Muscle of back (tissue), 11 donors: ENCODE data around the gene GAS2L3. TPM values are rescaled to one million over a fixed set of nuclear protein-coding genes. Genes with fewer than 3 reads are reported as not detected.
"Not testable (repeated sequence)": the region's sequence is repeated elsewhere in the genome, so short reads cannot be mapped to it uniquely, and the experiment has no call there.

Experiments
- DNase-seq, 3 donors: peaks; one replicate each; pipeline versions ENCODE4 v3.0.0 to v3.0.0-alpha.2; 2013
- polyA plus RNA-seq, 10 donors: library from polyadenylated mRNA; unstranded; fragments of 120-200 nt; gene quantifications; one replicate each; pipeline ENCODE4 v1.2.1, GENCODE V29; 2013; ENCODE audit not compliant: insufficient read length in 10 of 10

Gene GAS2L3
- polyA plus RNA-seq, 10 donors = 10.9 to 28.5 (median 17.8) TPM

DNA sequence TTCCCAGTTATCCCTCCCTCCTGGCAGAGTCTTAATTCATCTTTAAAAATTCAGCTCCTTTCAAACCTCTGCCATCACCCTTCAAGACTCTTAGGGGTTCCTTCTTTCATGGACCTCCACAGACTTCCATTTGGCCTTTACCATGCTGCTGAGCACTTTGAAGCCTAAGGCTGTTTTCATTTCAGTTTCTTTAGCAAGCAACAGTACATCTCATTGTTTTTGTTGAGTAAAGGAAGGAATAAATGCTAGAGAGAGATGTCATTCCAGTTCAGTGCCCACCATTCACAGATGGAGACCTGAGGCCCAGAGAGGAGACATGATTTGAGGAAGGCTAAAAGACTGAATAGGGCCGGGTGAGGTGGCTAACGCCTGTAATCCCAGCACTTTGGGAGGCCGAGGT, 1.3 kb upstream of the GAS2L3 start:
- DNase-seq = no peak

DNA sequence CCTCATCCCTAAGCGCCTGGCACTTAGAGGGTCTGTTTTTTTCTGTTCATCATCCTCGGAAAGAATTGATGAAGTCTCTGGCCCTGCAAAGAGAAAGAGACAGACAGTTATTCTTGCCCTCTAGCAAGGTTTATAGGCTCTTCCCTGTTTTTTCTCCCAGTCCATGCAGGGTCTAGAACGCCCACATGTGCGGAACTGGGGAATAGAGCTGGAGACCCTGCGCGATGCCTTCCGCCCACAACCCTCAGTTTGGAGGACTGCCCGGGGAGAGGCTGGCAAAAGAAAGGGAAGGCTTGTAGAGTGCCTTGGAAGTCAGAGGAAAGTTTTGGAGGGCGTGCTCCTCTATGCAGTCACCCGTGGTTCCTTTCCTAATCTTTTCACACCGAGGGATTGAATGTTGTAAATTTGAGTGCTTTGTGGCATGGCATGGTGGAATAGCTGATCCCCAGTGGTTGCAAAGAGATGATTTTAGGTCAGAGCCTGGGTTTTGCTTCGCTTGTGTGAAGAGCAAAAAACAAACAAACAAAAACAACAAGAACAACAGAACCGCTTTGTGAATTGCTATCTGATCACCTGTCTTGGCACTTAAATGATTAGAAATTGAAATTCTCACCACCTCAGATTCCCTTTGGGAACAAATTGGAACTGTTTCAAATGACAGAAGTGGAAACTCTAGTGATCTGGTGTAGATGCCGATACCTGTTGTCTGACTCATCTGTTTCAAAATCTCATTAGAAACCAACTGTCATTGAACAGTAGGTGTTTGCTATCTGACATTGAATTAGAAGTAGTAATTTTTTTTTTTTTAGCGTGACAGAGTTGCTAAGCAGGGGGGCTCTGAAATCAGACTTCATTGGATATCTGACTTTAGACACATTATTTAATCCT, 947 bp downstream of the GAS2L3 start:
- peak in 2 of 3 donors; percentile 13 to 38 for DNase-seq

DNA sequence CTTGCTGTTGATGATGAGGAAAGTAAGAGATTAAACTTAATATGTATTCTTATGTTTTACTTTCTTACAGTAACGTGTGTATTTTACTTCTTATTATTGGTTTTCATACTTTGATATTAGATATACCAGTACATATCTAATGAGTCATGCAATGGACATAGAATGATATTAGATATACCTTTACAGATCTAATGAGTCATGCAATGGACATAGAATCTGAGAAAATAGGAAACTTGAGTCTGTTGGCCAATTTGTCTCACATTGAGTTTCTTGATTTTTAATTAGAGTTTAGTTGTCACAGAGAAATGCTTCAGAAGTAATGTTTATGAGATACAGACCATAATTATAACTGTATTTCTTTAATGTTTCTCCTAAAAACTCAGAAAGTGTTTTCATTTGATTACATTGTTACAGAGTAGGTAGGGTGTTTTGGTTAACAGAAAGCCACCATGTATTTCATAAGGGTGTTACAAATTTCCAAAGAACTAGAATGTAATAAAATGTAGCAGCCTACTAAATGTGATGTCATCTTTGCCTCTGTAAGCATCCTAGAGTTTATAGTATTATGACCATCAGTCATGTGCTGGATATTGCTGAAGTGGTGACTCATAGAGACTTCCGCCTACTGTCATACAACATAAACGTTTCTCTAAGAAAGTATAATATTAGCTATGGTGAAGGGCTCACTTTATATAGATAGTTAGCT, 3.0 kb downstream of the GAS2L3 start:
- DNase-seq = peak in 2 of 3 donors; percentile 24 to 41

DNA sequence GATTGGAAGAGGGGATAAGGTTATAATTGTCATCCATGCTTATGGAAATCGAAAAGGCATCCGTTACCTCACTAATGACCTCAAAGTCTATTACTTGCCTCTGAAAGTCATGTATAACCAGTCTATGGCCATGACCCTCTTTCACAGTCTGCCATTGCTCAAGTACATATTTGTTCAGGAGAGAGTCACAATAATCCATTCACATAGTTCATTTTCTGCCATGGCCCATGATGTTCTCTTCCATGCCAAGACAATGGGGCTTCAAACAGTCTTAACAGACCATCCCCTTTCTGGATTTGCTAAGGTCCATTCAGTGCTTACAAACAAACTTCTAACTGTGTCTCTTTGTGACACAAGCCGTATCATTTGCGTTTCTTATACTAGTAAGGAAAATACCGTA, 5.4 kb downstream of the GAS2L3 start:
- DNase-seq = no peak

DNA sequence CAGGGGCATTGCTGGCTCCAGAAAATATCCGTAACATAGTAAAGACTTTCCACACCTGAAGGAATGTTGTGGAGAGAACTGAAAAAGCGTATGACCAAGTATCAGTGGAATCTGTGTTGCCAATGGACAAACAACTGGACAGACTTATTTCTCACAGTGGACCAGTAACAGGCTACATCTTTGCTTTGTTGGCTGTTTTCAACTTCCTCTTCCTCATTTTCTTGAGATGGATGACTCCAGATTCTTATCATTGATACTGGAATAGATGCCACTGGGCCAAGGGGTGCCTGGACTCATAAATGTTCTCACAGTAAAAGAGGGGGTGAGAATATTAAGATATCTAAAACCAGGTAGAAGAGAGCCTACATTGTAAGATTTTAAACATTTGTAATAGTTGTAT, 6.4 kb downstream of the GAS2L3 start:
- no peak for DNase-seq

DNA sequence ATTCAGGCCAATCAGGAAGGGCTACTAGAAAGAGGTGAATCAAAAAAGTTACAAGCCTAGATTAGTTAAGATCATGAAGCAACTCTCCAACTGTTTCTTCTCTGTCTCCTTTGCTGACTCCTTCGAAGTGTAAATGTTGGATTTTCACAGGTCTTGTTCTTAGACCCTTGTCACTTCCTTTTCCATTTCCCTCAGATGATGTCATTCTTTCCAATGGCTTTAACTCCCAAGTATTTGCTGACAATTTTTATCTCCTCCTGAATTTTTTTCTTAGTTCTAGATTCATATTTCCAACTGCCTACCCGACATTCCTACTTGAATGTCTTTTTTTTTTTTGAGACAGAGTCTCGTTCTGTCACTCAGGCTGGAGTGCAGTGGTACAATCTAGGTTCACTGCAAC, 10.8 kb downstream of the GAS2L3 start:
- no peak for DNase-seq

DNA sequence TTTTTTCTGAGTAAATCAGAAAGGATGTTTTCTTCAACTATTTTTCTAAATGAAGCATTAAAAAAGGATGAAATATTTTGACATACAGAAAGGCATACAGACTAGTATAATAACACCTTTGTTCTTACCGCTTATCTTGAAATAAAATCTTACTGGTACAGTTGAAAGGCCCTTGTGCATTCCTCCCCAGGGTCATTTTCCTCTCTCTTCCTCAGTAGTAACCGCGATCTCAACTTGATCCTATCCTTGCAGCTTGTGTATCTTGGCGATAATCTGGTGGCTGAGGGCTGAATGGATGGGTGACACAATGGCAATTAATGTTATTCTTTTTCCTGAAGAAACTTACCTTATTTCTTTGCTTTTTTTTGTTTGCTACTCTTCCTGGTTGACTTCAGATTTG, 18.5 kb downstream of the GAS2L3 start:
- no peak for DNase-seq

DNA sequence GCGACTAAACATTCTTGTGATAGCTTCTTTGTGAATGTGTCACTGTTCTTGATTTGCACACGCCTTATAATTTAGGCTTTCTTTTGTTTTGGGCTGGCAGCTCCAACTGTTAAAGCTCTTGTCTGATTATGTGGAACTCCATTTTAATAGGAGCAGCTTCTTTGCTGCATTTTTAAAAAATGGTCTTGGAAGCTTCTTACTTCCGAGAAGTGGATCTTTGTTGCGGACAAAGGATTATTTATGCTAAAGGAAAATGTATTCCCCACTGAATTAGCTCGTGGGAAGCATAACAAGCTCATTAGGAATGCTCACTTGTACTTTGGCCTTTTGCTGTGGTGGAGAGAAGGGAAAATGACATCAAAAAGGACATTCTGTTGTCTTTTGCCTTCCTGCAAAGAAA, 20.0 kb downstream of the GAS2L3 start:
- peak in 2 of 3 donors; percentile 11 to 58 for DNase-seq

DNA sequence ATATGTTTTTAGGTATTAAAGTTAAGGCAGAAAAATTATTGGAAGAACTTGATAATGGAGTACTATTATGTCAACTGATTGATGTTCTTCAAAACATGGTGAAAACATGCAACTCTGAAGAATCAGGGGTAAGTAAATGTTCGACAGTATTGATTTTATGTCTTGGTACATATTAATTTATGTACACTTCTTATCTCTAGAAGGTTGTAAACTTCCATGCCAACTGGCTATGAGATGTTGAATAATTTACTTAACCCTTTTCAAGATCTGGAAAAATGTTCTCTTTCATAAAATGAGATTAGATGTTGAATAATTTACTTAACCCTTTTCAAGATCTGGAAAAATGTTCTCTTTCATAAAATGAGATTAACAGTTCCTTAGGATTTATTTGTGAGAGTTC, 28.1 kb downstream of the GAS2L3 start:
- DNase-seq = no peak

DNA sequence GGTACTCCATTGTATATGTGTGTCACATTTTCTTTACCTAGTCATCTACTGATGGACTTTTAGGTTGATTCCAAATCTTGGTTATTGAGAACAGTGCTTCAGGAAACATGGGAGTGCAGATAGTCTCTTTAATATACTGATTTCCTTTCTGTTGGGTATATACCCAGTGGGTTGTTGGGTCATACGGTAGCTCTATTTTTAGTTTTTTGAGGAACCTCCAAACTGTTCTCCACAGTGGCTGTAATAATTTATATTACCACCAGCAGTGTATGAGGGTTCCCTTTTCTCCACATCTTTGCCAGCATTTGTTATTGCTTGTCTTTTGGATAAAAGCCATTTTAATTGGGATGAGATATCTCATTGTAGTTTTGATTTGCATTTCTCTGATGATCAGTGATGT, 29.5 kb downstream of the GAS2L3 start:
- DNase-seq = not testable (repeated sequence)

DNA sequence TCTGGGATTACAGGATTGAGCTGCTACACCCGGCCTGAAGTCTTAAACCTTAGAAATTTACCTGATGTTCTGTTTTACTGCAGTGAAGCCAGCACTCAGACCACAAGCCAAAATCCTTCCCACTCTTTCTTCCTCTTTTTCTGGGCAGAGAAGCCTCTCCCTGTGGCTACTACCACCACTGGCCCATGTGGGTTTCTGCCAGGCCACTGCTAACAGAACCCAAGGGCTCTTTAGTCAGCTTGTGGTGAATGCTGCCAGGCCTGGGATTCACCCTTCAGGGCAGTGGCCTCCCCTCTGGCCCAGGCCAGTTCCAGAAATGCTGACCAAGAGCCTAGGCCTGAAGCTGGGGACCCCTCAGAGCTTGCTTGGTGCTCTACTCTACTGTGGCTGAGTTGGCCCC, 35.3 kb downstream of the GAS2L3 start:
- DNase-seq = no peak

DNA sequence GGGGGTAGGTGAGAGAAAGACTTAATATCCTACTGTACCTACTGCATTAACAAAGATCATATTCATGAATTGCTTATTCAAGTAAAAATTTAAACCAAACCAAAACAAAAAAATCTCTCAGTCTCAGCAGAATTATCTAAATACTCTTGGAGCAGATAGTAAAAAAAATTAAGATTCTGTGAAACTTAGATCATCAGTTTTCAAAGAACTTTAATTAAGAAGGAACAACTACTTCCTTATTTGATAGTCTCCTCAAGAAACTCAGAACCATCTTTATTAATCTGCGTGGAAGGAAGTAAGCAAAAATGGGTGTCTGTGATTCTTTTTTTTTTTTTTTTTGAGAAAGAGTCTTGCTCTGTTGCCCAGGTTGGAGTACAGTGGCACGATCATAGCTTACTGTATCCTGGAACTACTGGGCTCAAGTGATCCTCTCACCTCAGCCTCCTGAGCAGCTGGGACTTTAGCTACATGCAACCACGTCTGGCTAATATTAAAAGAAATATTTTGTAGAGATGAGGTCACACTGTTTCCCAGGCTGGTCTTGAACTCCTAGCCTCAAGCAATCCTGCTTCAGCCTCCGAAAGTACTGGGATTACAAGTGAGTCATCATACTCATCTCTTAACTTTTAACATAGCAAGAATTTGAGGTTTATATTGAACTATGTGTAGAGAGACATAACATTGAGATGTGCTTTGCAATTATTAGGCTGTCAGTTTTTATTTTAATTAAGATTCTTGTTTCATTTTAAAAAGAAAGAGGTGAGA, 37.4 kb downstream of the GAS2L3 start:
- DNase-seq = no peak

DNA sequence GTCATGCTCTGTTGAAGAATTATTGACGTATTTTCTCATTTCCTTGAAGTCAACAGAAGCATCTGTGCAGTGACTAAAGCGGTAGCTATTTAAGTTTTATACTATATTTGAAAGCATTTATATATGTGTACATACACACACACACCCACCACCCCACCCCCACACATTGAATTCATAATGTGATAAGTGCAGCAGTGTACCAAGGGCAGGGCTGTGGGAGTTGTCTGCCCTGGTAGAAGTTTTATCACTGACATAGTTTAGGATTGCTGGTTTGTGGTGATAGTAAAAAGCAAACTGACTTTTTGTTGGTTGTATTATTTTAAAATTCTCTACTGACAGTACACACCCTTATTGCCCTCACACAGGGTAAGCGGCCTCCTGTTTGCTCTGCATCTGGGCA, 39.1 kb downstream of the GAS2L3 start:
- DNase-seq = no peak

DNA sequence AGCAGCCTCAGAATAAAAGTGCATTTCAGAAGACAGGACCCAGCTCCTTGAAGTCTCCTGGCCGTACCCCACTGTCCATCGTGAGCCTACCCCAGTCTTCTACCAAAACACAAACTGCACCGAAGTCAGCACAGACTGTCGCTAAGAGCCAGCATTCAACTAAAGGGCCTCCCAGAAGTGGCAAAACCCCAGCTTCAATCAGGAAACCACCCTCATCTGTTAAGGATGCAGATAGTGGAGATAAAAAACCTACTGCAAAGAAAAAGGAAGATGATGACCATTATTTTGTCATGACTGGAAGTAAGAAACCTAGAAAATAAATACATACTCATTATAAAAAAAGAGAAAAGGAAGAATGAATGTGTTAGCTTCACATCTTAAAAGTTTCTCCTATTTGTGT, 51.1 kb downstream of the GAS2L3 start:
- DNase-seq = no peak

DNA sequence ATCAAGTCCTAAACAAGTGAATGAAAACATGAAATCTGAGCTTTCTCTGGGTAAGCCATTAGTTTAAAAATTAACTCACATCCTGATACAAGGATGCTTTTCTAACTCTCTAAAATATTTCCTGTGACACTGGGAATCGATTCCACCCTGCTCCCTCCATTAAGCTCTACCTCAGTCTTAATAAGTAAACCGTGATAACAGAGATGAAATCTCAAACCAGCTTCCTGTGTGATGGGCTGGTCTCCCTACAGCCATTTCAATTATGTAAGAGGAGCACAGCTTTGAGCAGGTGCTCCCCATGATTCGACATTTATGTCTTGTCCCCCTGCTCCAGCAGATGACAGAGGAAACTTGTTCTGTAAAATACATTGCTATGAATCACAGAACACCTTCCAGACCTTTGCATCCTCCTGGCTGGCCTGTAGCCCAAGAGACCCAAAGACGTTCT, 59.0 kb downstream of the GAS2L3 start:
- no peak for DNase-seq

DNA sequence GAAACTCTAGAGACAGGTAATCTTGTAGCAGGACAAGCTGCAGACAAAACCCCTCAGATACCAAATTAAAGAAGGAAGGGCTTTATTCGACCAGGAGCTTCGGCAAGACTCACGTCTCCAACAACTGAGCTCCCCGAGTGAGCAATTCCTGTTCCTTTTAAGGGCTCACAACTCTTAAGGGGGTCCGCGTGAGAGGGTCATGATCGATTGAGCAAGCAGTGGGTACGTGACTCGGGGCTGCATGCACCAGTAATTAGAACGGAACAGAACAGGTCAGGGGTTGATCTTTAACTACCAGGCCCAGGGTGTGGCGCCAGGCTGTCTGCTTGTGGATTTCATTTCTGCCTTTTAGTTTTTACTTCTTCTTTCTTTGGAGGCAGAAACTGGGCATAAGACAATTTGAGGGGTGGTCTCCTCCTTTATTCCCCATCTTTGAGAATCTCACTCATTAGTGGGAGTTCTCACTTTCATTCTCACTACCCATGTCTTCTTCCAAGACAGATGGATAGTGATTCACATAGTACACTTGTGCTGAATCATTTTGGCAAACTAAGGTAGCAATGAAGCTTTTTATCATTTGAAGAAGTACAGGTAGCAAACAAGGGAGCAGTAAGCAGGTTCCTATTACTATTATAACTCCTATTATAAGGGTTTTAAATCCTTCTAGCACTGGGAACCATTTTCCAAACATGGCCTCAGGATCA, 59.8 kb downstream of the GAS2L3 start:
- not testable (repeated sequence) for DNase-seq

DNA sequence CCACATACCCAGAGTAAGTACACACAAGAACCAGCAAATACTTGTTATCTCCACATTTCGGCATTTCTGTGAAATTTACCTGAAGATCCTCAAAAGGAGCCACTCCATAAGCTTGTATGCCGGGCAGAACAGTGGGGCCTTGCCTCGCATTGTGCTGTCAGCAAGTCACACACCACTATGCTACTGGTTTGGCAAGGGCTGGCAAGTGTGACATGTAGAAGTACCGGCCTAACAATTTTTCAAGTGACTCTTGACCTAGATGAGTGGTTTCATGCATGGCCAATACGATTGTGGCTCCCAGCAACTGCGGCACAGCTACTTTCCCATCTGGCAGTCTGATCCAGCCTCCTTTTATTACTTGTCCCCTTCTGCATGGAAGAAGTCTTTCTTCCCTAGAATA, 69.8 kb downstream of the GAS2L3 start:
- no peak for DNase-seq

DNA sequence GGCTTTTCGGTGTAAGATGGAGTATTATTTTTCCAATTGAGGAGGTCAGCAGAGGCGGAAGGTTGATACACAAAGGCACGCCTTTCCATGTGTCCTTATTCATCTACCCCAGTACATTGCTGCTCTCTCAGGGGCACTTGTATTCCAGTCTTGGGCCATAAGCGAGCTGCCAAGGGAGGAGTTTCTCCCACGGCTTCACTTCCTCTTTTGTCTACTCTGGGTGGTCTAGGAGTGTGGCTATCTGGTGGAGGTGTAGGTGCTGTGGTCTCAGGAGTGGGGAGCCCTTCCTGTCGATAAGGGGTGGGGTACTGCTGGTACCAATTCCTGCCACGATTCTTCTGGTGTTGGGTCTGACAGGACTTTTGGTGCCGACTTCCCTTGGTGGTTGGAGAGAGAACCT, 73.4 kb downstream of the GAS2L3 start:
- DNase-seq = no peak

DNA sequence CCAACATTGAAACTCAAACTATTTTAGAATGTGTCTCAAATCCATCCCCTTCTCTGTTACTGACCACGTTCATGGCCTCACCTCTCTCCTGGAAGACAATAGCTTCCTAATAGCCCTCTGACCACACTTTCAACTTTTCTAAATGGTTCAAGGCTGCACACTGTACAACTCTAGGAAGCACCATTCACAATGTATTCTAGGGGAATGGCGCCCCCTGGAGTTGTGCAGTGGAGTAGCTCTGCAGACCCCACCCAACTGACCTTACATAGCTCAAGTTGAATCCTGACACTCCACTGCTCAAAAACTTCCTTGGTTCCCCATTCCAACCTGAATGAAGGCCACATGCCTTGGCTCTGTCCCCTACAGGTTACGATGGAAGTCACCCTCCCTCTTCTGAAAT, 77.6 kb downstream of the GAS2L3 start:
- no peak for DNase-seq

DNA sequence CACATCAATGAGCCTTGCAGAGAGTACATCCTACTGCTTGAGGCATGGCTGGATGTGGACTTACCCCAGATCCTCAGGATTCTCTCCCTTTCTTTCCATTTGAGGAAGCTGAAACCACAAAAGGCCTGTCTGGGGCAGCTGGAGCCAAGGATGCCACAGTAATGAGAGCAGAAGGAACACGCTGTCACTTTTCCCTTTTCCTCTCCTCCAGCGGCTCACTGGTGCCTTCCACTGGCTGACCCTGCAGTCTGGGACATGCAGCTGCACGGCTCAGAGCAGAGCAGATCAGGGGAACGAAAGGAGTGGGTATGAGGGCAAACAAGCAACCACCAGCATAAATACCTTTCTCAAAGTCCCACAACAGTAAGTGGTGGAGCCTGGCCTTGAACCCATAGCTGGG, 78.2 kb downstream of the GAS2L3 start:
- DNase-seq = no peak

DNA sequence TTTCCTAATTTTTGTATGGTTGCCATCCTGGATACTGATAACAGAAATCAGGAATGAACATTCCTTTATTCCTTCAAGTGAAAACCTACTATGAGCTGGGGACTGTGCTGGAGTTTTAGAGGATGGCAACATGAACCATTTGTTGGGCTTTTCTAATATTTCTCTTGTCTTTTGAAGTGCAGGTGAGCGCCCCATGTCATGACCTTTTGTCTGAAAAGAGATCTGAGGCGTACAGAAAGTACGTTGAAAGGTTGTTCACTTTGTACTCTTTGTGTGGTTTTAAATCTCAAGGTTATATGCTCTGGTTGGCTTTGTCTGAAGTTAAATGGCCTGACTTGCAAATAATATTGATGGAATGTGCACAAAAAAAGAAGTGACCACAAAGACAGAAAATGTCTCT, 79.0 kb downstream of the GAS2L3 start:
- no peak for DNase-seq

DNA sequence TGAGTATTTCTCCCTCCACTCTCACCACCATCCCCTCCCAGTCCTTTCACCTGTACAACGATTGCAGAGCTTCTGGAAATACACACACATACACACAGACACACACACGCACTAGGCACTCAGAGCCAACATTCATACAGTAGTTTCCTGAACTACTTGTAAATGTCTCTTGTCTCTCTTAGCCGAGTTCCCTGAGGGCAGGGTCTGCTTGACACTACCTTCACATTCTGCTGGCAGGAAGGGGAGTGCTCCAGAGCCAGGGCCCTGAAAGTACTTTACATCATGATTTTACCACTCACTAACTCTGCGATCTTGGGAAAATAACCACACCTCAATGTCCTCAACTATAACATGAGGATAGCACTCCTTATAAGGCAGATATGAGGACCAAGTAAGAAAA, 82.7 kb downstream of the GAS2L3 start:
- DNase-seq = no peak
